KBM-7 (cell line): ENCODE data around the gene WWP2.

Experiments
- DNase-seq: peaks from one replicate; pipeline ENCODE4 v3.0.0-alpha.2; 2015
- in situ Hi-C: fragments of 300-500 bp; cut with MboI; formaldehyde crosslinking; loops from 2 replicates; pipeline ENCODE4 v1.14.3; 2020; ENCODE audit warnings: low sequenced_read_pairs, low pct_unique_long_range_greater_than_20kb, mixed read lengths

The WWP2 gene

DNA sequence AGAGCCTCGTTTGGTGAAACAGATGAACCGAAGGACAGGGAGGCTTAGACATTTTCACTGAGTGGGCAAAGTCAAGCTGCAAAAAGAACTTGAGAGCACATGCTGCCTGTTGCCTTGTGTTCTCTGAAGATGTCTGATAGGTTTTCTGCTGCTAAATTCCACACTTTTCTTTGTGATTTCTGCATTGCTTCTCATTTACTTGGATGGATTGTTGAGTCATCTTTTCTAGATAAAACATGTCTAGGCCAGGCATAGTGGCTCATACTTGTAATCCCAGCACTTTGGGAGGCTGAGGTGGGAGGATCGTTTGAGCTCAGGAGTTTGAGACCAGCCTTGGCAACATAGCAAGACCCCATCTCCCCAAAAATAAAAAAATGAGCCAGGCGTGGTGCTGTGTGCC, 108.6 kb downstream of the WWP2 start:
- in situ Hi-C loops = no loop called here
- DNase-seq = no peak

DNA sequence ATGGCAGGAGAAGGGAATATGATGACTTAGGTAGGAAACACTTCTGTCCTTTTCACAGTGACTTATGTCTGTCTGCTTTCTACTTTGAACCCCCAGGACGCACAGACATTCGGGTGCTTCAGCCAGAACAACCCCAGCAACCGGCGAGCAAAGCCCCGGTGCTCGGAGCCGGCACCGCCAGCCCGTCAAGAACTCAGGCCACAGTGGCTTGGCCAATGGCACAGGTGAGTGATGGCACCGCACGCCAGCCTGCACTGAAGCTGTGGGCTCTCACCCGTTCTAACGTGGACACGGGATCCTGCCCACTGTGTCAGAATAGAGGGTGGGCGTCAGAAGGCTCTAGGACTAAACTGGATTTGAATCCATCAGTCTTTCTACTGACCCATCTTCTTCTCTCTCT, 109.6 kb downstream of the WWP2 start:
- in situ Hi-C loops = no loop called here
- no peak for DNase-seq

DNA sequence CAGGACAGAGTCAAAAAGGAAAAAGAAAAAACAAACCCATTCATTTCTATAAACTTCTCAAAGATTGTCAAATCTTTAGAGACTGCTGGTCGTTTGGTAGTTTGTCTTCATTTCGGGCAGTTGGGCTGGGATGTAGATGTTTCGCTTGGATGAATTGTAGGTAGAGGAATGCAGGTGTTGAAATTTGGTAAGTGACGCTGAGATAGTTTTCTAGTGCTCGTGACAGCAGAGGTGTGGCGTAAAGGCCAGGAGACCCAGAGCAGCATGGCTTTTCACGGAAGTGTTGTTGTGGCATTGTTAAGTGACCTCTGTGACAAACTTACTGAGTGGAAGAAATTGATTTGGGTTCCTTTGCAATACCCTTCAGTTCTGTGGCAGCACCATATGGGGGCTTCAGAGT, 110.8 kb downstream of the WWP2 start:
- in situ Hi-C loops = no loop called here

GRCh38 chr16:69873783-69874182, 111.7 kb downstream of the WWP2 start:
- in situ Hi-C loops = no loop called here
- no peak for DNase-seq

More for the DNA sequence above, 110.8 kb downstream of the WWP2 start:
- no peak for DNase-seq

DNA sequence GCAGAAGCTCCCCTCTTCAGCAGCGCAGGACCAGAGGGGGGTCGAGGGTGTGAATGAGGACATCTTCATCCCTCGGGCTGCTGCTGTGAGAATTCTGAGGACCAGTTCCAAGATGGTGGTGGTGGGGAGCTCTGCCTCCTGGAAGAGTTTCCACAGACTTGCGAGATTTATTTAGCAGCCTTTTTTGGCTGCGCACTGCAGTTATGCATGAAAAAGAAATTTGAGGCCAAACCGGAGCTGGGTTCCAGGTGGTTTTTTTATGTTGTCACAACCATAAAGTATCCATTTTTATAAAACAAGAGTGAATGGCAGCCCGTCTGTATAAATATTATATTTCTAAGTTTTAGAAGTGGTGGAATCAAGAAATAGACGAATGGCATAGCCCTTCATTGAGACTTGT, 112.1 kb downstream of the WWP2 start:
- DNase-seq = no peak
- in situ Hi-C loops = no loop called here

DNA sequence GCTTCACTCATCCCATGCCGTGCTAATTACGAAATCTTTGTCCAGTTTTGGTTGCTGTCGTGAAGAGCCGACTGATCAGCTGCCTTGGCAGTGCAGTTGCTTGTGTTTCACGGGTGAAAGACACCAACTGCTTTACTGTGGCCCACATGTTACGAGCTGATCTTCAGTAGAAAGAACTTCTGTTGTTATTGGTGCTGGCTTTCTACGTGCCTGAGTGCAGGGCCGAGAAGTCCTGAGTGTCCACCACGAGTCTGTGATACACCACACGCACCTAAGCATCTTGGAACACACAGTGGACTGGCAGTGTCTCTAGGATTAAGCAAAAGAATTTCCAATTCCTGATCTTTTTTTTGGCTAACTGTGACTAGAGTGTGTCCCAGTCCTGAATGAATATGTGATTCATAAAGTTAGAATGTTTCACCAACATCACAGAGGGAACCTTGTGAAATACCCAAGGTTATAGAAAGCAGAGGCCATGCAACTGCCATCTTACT, 118.6 kb downstream of the WWP2 start:
- in situ Hi-C loops = no loop called here
- DNase-seq = no peak

DNA sequence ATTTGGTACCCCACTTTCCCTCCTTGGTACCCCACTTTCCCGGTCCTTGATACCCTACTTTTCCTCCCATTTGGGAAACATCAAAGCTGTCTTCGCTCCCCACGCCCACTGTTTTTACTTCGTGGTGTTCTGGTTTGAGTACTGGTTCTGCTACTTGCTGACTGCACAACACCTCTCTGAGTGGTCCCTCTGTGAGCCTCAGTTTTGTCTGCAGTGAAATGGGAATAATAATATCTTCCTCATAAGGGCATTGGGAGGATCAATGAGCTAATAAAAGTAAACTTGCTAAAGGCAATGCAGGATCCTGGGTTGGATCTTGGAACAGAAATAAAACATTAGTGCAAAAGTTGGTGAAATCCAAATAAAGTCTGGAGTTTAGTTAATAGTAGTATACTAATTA, 119.0 kb downstream of the WWP2 start:
- in situ Hi-C loops = no loop called here

GRCh38 chr16:69883744-69884143, 121.6 kb downstream of the WWP2 start:
- DNase-seq = no peak
- in situ Hi-C loops = no loop called here

More for the DNA sequence above, 119.0 kb downstream of the WWP2 start:
- no peak for DNase-seq

DNA sequence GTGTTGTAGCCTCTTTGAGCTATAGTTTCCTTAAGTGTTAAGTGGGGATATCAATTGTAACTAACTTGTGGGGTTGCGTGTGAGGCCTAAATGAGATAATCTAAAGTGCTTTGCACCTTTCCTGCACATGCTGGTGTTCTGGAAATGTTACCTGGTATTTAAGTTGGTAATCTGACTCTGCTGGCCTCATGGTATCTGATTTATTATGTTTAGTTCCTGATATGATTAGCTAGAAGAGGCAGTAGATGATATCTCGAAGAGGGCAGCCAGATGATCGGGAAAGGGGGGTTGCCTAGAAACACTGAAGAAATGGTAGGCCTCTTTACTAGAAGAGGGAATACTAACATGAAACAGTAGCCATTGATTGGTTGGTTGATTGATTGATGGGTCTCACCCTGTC, 123.6 kb downstream of the WWP2 start:
- in situ Hi-C loops = no loop called here

GRCh38 chr16:69886726-69887125, 124.6 kb downstream of the WWP2 start:
- in situ Hi-C loops = no loop called here
- no peak for DNase-seq

More for the DNA sequence above, 123.6 kb downstream of the WWP2 start:
- no peak for DNase-seq

DNA sequence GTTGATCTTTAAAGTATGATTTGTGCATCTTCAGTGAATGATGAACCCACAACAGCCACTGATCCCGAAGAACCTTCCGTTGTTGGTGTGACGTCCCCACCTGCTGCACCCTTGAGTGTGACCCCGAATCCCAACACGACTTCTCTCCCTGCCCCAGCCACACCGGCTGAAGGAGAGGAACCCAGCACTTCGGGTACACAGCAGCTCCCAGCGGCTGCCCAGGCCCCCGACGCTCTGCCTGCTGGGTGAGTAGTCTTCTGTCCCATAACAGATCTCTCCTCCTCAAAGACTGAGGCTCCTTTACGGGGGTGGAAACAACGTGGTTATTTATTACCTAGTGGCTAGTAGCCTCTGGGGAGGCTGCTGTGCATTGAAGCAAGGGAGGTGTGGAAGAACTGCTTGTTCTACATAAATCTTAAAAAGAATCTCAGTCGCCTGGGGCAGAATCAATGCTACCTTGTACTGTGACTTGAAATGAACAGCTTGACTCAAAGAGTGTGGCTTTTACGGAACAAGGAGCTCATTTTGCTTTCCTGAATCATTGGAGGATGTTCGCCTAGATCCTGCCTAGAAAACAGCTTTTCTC, 126.0 kb downstream of the WWP2 start:
- in situ Hi-C loops = no loop called here

DNA sequence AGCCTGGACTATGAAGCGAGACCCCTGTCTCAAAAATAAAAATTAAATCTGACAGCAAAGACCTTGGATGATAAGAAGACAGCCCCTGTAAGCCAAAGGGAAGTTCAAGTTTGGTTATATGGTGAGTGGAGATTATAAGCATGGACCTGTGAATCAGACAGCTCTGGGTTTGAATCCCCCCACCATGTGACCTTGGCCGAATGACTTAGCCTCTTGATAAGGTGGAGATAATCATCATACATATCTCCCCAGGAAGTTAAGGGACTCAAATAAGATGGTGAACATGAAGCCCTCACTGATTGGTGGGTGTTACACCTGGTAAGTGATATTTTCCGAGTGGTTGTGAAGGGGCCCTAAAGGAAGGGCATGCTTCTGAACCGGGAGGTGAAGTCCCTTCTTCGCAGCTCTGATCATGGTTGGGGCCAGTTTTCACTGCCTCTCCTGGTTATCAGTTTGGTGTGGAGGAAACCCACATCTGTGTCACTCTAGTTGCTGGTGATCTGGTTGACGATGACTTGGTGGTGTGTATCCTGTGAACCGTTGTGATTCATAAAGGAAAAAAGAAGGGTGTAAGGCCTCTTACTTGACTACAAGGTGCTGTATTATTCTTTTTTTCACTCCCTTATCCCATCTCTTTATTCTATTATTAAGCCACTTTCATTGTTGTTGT, 127.3 kb downstream of the WWP2 start:
- in situ Hi-C loops = no loop called here
- DNase-seq = no peak

More for the DNA sequence above, 126.0 kb downstream of the WWP2 start:
- no peak for DNase-seq

GRCh38 chr16:69890114-69890891, 128.2 kb downstream of the WWP2 start:
- in situ Hi-C loops = no loop called here
- DNase-seq = no peak

DNA sequence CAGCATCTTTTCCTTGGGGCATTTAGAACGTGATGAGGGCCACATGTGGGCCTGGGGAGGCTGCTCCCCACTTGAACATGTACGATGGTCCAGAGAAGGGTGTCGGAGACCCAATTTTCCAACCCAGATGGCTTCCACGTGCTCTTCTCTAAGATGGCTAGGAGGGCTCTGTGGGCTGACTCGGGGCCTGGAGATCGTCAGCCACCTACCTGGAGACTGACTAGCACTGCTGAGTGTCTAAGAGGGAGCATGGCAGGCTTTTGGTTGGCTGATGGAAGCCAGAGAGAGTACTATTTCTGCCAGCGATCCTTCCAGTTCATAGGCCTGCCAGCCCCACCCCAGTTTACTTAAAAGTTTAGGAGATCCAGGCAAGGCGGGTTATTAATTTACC, 128.8 kb downstream of the WWP2 start:
- in situ Hi-C loops = no loop called here
- no peak for DNase-seq

DNA sequence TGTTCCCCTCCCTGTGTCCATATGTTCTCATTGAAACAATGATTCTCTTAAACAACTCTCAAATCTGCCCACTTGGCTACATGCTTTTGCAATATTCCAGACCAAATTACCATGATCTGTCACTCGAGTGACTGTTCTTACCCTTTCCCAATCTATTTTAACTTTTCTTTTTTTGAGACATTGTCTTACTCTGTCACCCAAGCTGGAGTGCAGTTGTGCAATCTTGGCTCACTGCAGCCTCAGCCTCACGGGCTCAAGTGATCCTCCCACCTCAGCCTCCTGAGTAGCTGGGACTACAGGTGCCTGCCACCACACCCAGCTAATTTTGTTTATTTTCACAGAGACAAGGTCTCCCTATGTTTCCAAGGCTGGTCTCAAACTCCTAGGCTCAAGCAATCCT, 130.2 kb downstream of the WWP2 start:
- DNase-seq = no peak
- in situ Hi-C loops = no loop called here

GRCh38 chr16:69893106-69893505, 131.0 kb downstream of the WWP2 start:
- no peak for DNase-seq
- in situ Hi-C loops = no loop called here

- in situ Hi-C loops = no loop called here
Observed at GRCh38 chr16:69894676-69895075, 132.5 kb downstream of the WWP2 start.

GRCh38 chr16:69903865-69904415, 141.8 kb downstream of the WWP2 start:
- no peak for DNase-seq
- in situ Hi-C loops = no loop called here

More at GRCh38 chr16:69894676-69895075, 132.5 kb downstream of the WWP2 start:
- DNase-seq = no peak

- no peak for DNase-seq
- in situ Hi-C loops = no loop called here
Observed at GRCh38 chr16:69904495-69905170, 142.5 kb downstream of the WWP2 start.
